Left lung (tissue), 10 donors: ENCODE measurements around the gene NLN. TPM values are rescaled to one million over a fixed set of nuclear protein-coding genes. Genes with fewer than 3 reads are reported as not detected.

Experiments used
- ATAC-seq: fragments of 200-7000 bp; cut with Tn5 transposase; one replicate; pipeline ENCODE4 v1.9.1; 2020; ENCODE audit warnings: moderate library complexity
- DNase-seq, 4 donors: peaks; one replicate each; pipeline ENCODE4 v3.0.0-alpha.2; 2013 to 2020
- H3K27ac ChIP-seq, 2 donors: fragments of 200-600 bp; sonication (generic) in 1 of 2; one replicate each; pipeline versions ENCODE4 v1.5.0 to v1.8.0; 2020 to 2021
- H3K27me3 ChIP-seq, 2 donors: fragments of 200-600 bp; sonication (generic) in 1 of 2; one replicate each; pipeline versions ENCODE4 v1.5.0 to v1.8.0; 2020 to 2021
- H3K36me3 ChIP-seq, 2 donors: fragments of 200-600 bp; sonication (generic) in 1 of 2; one replicate each; pipeline versions ENCODE4 v1.5.0 to v1.8.0; 2020 to 2021
- H3K4me1 ChIP-seq, 2 donors: fragments of 200-600 bp; one replicate each; pipeline ENCODE4 v1.8.0; 2021
- H3K4me3 ChIP-seq, 2 donors: fragments of 200-600 bp; sonication (generic) in 1 of 2; one replicate each; pipeline versions ENCODE4 v1.5.0 to v1.8.0; 2020 to 2021; ENCODE audit warnings: mild to moderate bottlenecking in 1 of 2
- H3K9me3 ChIP-seq, 2 donors: fragments of 200-600 bp; sonication (generic) in 1 of 2; one replicate each; pipeline versions ENCODE4 v1.5.0 to v1.8.0; 2020 to 2021
- intact Hi-C, 2 donors: fragments of 100-400 bp; cut with DNase I; formaldehyde crosslinking; loops; one replicate each; pipeline versions ENCODE4 v1.11.2 to v1.14.2; 2022
- polyA plus RNA-seq, 6 donors: library from polyadenylated mRNA; unstranded; fragments of 120-200 nt; gene quantifications; one replicate each; pipeline ENCODE4 v1.2.1, GENCODE V29; 2013; ENCODE audit not compliant: insufficient read length in 6 of 6
- total RNA-seq, 2 donors: library from RNA; stranded (reverse); fragmentation: NEBNext Ultra II Directional; extraction: Animal tissue kit (Norgen Biotek cat#: 25700); gene quantifications; one replicate each; pipeline ENCODE4 v1.2.1, GENCODE V29; 2021
- TF ChIP-seq, protein P1 (sequence below), 2 donors: fragments of 200-600 bp; sonication (generic) in 1 of 2; IDR thresholded peaks; one replicate each; pipeline versions ENCODE4 v1.5.0 to v1.8.0; 2021; ENCODE audit warnings: antibody characterized with exemption in 2 of 2
- donor health status: DM: no; HTN: yes; CAD: no.
- donor health status: DM: no; HTN: no; CAD: no.

NLN gene
- total and polyA plus RNA-seq, 8 donors, result 18.0 to 29.1 (median 22.3) TPM

DNA sequence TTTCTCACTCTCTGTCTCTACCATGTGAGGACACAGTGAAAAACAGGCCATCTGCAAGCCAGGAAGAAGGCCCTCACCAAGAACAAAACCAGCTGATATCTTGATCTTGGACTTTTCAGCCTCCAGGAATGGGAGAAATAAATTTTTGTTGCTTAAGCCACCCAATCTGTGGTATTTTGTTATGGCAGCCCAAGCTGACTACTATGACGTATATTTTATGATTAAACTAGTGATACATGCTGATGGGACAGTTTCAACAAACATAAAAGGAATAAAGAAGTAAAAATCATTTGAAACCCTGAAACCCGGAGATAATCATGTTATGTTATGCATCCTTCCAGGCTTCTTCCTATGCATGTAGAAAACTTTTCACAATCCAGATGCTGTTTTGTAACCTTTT lies 132.9 kb downstream of the NLN start:
- H3K4me1 ChIP-seq, result no peaks in the 10 kb centered on the region
- H3K36me3 ChIP-seq, result no peaks in the 10 kb centered on the region
- no peaks in the 10 kb centered on the region for H3K27me3 ChIP-seq
- DNase-seq (no peak), ATAC-seq (no peak)
- intact Hi-C loops, result no loop called here
- TF ChIP-seq, protein P1, sequence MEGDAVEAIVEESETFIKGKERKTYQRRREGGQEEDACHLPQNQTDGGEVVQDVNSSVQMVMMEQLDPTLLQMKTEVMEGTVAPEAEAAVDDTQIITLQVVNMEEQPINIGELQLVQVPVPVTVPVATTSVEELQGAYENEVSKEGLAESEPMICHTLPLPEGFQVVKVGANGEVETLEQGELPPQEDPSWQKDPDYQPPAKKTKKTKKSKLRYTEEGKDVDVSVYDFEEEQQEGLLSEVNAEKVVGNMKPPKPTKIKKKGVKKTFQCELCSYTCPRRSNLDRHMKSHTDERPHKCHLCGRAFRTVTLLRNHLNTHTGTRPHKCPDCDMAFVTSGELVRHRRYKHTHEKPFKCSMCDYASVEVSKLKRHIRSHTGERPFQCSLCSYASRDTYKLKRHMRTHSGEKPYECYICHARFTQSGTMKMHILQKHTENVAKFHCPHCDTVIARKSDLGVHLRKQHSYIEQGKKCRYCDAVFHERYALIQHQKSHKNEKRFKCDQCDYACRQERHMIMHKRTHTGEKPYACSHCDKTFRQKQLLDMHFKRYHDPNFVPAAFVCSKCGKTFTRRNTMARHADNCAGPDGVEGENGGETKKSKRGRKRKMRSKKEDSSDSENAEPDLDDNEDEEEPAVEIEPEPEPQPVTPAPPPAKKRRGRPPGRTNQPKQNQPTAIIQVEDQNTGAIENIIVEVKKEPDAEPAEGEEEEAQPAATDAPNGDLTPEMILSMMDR (IDR thresholded peaks at IDR 0.05), result no peak
- no peak overlapping the region for H3K27ac ChIP-seq
- no peak overlapping the region for H3K4me3 ChIP-seq
- H3K9me3 ChIP-seq, result no peaks in the 10 kb centered on the region

DNA sequence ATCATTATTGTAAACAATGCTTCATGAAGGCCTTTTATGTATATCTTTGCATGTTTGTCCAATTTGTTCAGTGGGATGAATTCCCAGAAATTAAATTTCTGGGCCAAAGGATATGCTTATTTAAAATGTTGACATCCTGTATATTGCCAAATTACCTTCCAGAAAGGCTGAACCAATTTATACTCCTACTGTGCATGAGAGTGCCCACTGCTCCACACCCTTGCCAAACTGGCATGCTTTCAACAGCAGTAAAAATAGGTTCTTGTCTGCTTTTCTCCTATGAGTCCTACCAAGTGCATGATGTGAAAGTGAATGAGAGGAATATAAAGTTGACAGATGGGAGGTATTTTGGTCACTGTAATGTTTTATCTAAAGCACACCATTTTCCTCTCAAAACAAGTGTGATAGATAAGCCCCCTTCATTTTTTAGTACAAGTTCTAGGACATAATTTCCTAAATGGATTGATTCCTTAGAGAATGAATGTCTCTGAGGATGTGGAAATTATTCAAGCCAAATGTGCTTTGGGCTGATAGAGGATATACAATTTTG lies 133.8 kb downstream of the NLN start:
- intact Hi-C loops, result no loop called here
- Histone ChIP-seq H3K4me1 (no peaks in the 10 kb centered on the region), H3K27me3 (no peaks in the 10 kb centered on the region), H3K4me3 (no peak overlapping the region), H3K9me3 (no peaks in the 10 kb centered on the region), H3K27ac (no peak overlapping the region), H3K36me3 (no peaks in the 10 kb centered on the region)
- TF ChIP-seq, protein P1 (IDR thresholded peaks at IDR 0.05), result no peak
- ATAC-seq (no peak), DNase-seq (no peak)

DNA sequence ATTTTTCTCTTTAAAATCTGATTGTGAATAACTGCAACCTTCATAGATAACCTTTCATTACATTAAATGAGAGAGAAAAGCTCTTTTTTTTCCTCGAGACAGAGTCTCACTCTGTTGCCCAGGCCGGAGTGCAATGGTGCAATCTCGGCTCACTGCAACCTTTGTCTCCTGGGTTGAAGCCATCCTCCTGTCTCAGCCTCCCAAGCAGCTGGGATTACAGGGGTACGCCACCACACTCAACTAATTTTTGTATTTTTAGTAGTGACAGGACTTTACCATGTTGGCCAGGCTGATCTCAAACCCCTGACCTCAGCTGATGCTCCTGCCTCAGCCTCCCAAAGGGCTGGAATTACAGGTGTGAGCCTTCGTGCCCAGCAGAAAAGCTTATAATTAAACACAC lies 134.5 kb downstream of the NLN start:
- Histone ChIP-seq H3K27me3 (no peaks in the 10 kb centered on the region), H3K36me3 (no peaks in the 10 kb centered on the region), H3K27ac (no peak overlapping the region), H3K4me1 (no peaks in the 10 kb centered on the region), H3K4me3 (no peak overlapping the region), H3K9me3 (no peaks in the 10 kb centered on the region)
- intact Hi-C loops, result no loop called here
- TF ChIP-seq, protein P1 (IDR thresholded peaks at IDR 0.05), result no peak
- DNase-seq (no peak), ATAC-seq (no peak)

DNA sequence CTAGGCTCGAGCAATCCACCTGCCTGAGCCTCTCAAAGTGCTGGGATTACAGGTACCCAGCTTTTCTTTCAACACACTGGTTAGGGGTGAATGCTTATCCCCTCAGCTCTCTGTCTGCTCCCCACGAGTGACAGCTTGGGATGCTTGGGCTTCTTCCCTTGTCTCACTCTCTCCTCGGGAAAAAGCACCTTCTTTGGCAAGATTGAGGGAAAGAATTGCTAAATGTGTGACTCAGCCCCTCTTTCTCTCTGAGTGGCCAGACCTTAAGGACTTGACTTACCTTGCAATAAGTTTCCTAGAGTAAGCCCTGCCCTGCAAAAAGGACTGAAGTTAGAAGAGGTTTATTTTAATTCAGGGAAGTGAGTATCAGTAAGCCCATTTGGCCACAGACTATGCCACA lies 136.3 kb downstream of the NLN start:
- TF ChIP-seq, protein P1 (IDR thresholded peaks at IDR 0.05), result no peak
- intact Hi-C loops, result no loop called here
- Histone ChIP-seq H3K9me3 (no peaks in the 10 kb centered on the region), H3K27me3 (no peaks in the 10 kb centered on the region), H3K4me1 (no peaks in the 10 kb centered on the region), H3K27ac (no peak overlapping the region), H3K4me3 (no peak overlapping the region), H3K36me3 (no peaks in the 10 kb centered on the region)
- ATAC-seq (peak; percentile 43), DNase-seq (no peak)

- TF ChIP-seq, protein P1 (IDR thresholded peaks at IDR 0.05), result no peak
- Histone ChIP-seq H3K4me1 (peaks cover 0 to 6% of the 10 kb centered on the region in 2 donors), H3K9me3 (no peaks in the 10 kb centered on the region), H3K4me3 (no peak overlapping the region), H3K27ac (no peak overlapping the region), H3K27me3 (no peaks in the 10 kb centered on the region), H3K36me3 (no peaks in the 10 kb centered on the region)
- DNase-seq (peak in 1 of 4 donors; percentile 39), ATAC-seq (peak; percentile 82)
- intact Hi-C loops, result no loop called here
These were observed 139.8 kb downstream of the NLN start for GRCh38 chr5:65861830-65862241.
